Thyroid gland (tissue), 4 donors: ENCODE results near the gene CNTD1. TPM values are rescaled to one million over a fixed set of nuclear protein-coding genes. Genes with fewer than 3 reads are reported as not detected.

Source experiments
- DNase-seq, 2 donors: peaks; one replicate each; pipeline ENCODE4 v3.0.0-alpha.2; 2019
- H3K27ac ChIP-seq, 3 donors: fragments of 200-600 bp; sonication (generic); 1 replicate in 2 of 3; 2 replicates in 1 of 3; pipeline ENCODE4 v1.5.1; 2016 to 2019; ENCODE audit warnings: mild to moderate bottlenecking in 1 of 3, moderate library complexity in 1 of 3
- H3K27me3 ChIP-seq: fragments of 200-600 bp; sonication (generic); one replicate; pipeline ENCODE4 v1.5.1; 2019
- H3K36me3 ChIP-seq, 2 donors: fragments of 200-600 bp; sonication (generic); one replicate each; pipeline ENCODE4 v1.5.1; 2016 to 2019
- H3K4me1 ChIP-seq, 2 donors: fragments of 200-600 bp; sonication (generic); one replicate each; pipeline ENCODE4 v1.5.1; 2017 to 2019
- H3K4me3 ChIP-seq, 3 donors: fragments of 200-600 bp; sonication (generic); replicated peaks in 1 of 3; 1 replicate in 2 of 3; 2 replicates in 1 of 3; pipeline ENCODE4 v1.5.1; 2016; ENCODE audit warnings: mild to moderate bottlenecking in 1 of 3
- H3K9me3 ChIP-seq: fragments of 200-600 bp; sonication (generic); one replicate; pipeline ENCODE4 v1.5.1; 2017
- POLR2A ChIP-seq, 2 donors: fragments of 450-650 bp; IDR thresholded peaks; one replicate each; pipeline ENCODE4 v1.6.1; 2017; ENCODE audit warnings: antibody characterized with exemption in 2 of 2, mild to moderate bottlenecking in 2 of 2, moderate library complexity in 1 of 2
- WGBS, 2 donors: methylation state at CpG; one replicate each; pipeline ENCODE4 v1.1.5; 2017; 5-methylcytosine and 5-hydroxymethylcytosine counted together
- intact Hi-C: fragments of 100-400 bp; cut with DNase I; formaldehyde crosslinking; loops from one replicate; pipeline ENCODE4 v1.15.1; 2023
- total RNA-seq, 4 donors: library from RNA; depleted of rRNA; stranded (reverse); fragments of >200 nt; gene quantifications; one replicate each; pipeline ENCODE4 v1.2.3, GENCODE V29; 2016
- TF ChIP-seq, protein P1 (sequence below), 6 experiments: fragments of 200-600 bp in 3 of 6; fragments of 450-650 bp in 3 of 6; sonication (generic) in 3 of 6; IDR thresholded peaks; one replicate each; pipeline ENCODE4 v1.5.1; 2016 to 2019; ENCODE audit warnings: antibody characterized with exemption in 6 of 6, mild to moderate bottlenecking in 2 of 6, inconsistent platforms in 1 of 6, moderate library complexity in 1 of 6

Gene CNTD1
- total RNA-seq, 4 donors from 2014 or later: 0.27 TPM; not detected in 3

DNA sequence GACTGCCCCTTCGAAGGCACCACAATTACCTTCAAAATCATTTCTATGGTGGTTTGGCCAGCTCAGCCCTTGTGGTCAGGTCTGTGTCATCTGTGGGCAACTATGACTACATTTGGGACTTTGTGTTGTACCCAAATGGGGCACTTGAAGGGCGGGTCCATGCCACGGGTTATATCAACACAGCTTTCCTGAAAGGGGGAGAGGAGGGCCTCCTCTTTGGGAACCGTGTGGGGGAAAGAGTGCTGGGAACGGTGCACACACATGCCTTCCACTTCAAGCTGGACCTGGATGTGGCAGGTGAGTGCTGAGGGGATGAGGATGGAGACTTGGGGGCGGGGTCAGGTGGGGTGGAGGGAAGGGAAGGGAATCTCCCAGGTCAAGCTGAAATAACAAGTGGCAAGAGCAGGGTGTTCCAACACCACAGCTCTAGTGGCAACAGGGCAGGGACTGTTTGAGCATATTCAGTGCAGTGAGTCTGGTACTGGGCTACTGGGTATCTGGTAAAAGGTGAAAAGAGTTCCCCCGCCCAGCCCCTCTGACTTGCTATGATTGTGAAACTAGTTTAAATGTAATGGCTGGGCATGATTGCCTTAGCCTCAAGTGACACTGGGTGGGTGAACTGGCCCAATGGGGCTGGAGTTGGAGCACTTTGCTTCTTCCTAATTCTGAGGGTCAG lies 47.4 kb downstream of the CNTD1 start:
- no peak overlapping the region for H3K4me3 ChIP-seq
- H3K4me1 ChIP-seq: peaks cover 8 to 21% of the 10 kb centered on the region in 2 donors
- H3K9me3 ChIP-seq: no peaks in the 10 kb centered on the region
- H3K36me3 ChIP-seq: peaks cover 13 to 20% of the 10 kb centered on the region in 2 donors
- intact Hi-C loops: loop anchor here (5.0 kb wide), 1 partner anchor 91 kb away; no protein-coding TSS in a partner anchor
- no peak for DNase-seq
- H3K27me3 ChIP-seq: no peaks in the 10 kb centered on the region
- no peak for TF ChIP-seq POLR2A (IDR thresholded peaks at IDR 0.05)
- TF ChIP-seq, protein P1, sequence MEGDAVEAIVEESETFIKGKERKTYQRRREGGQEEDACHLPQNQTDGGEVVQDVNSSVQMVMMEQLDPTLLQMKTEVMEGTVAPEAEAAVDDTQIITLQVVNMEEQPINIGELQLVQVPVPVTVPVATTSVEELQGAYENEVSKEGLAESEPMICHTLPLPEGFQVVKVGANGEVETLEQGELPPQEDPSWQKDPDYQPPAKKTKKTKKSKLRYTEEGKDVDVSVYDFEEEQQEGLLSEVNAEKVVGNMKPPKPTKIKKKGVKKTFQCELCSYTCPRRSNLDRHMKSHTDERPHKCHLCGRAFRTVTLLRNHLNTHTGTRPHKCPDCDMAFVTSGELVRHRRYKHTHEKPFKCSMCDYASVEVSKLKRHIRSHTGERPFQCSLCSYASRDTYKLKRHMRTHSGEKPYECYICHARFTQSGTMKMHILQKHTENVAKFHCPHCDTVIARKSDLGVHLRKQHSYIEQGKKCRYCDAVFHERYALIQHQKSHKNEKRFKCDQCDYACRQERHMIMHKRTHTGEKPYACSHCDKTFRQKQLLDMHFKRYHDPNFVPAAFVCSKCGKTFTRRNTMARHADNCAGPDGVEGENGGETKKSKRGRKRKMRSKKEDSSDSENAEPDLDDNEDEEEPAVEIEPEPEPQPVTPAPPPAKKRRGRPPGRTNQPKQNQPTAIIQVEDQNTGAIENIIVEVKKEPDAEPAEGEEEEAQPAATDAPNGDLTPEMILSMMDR (IDR thresholded peaks at IDR 0.05): no peak
- WGBS, 2 donors: 69 to 77% methylated on average over 6 to 7 of the region's 7 CpGs
- H3K27ac ChIP-seq: no peak overlapping the region

DNA sequence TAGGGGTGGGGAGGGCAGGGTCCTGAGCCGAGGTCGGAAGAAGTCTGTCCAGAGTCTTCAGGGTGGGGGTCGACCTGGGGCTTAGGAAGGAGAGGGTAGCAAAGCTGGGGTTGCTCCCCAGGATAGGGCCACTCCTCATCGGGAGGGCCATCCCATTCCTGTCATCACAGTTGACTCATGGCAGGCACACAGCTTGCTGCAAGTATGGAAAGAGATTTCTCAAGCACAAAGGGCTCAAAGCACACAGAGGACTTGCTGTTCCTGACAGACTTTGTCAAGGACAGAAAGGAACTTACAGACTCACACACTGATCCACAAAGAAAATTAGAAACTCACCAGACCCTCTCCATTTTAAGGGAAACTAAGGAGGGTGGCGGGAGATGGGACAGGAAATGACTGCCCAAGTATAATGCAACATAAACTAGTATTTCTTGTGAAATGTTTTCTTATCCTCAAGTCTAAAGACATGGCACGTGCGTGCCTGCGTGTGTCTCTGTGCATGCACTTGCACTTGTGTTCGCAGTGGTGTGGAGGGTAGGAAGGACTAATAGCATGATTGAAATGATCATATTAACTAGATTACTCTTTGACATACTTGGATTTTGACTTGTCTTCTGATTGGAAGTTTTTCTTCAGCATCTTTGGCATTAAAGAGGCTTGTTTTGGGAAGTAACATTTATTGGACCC lies 48.1 kb downstream of the CNTD1 start:
- H3K4me3 ChIP-seq: no peak overlapping the region
- no peaks in the 10 kb centered on the region for H3K9me3 ChIP-seq
- no peak overlapping the region for H3K27ac ChIP-seq
- TF ChIP-seq POLR2A (IDR thresholded peaks at IDR 0.05): no peak
- TF ChIP-seq, protein P1 (IDR thresholded peaks at IDR 0.05): no peak
- DNase-seq: no peak
- H3K27me3 ChIP-seq: no peaks in the 10 kb centered on the region
- 71 to 76% methylated on average over 9 of the region's 9 CpGs for WGBS, 2 donors
- peaks cover 6 to 14% of the 10 kb centered on the region in 2 donors for H3K36me3 ChIP-seq
- intact Hi-C loops: loop anchor here (5.0 kb wide), 1 partner anchor 91 kb away; no protein-coding TSS in a partner anchor
- H3K4me1 ChIP-seq: peaks cover 8 to 23% of the 10 kb centered on the region in 2 donors

DNA sequence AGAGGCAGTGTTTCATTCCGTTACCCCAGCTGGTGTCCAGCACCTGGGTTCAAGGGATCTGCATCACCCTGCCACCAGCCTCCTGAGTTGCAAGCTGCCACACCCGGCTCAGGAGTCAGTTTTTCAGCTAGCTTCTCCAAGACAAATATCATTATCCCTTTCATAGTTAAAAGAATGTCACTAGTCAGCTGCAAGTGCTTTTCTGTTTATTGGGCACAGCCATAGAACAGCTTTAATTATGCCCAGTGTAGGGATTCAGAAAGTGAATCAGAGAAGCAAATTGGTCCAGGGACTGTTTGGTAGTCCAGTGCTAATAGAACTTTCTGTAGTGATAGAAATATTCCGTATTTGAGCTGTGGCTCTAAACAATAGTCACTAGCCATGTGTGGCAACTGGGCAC lies 49.4 kb downstream of the CNTD1 start:
- H3K36me3 ChIP-seq: peaks cover 0 to 2% of the 10 kb centered on the region in 2 donors

DNA sequence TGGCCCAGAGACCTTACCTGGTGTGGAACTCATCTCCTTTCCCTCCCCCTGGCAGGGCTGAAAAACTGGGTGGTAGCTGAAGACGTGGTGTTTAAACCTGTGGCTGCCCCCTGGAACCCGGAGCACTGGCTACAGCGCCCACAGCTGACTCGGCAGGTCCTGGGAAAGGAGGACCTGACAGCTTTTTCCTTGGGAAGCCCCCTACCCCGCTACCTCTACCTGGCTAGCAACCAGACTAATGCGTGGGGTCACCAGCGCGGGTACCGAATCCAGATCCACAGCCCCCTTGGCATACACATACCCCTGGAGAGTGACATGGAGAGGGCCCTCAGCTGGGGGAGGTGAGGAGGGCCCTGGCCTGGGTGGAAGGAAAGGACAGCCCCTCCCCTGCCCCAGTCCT lies 50.4 kb downstream of the CNTD1 start:
- intact Hi-C loops: loop anchor here (5.0 kb wide), 1 partner anchor 88 kb away; no protein-coding TSS in a partner anchor
- H3K4me1 ChIP-seq: peaks cover 8 to 23% of the 10 kb centered on the region in 2 donors
- no peaks in the 10 kb centered on the region for H3K27me3 ChIP-seq
- H3K36me3 ChIP-seq: no peaks in the 10 kb centered on the region
- TF ChIP-seq, protein P1 (IDR thresholded peaks at IDR 0.05): no peak
- TF ChIP-seq POLR2A (IDR thresholded peaks at IDR 0.05): no peak
- H3K9me3 ChIP-seq: no peaks in the 10 kb centered on the region
- 83% methylated on average over 2 to 9 of the region's 9 CpGs for WGBS, 2 donors
- no peak for DNase-seq
- H3K27ac ChIP-seq: no peak overlapping the region
- H3K4me3 ChIP-seq: no peak overlapping the region

More for the DNA sequence above, 49.4 kb downstream of the CNTD1 start:
- intact Hi-C loops: loop anchor here (5.0 kb wide), 1 partner anchor 89 kb away; no protein-coding TSS in a partner anchor
- WGBS, 2 donors: 87 to 88% methylated on average over 3 of the region's 3 CpGs
- DNase-seq: no peak
- TF ChIP-seq, protein P1 (IDR thresholded peaks at IDR 0.05): no peak
- Histone ChIP-seq H3K4me3 (no peak overlapping the region), H3K4me1 (peaks cover 8 to 23% of the 10 kb centered on the region in 2 donors), H3K27me3 (no peaks in the 10 kb centered on the region), H3K27ac (no peak overlapping the region), H3K9me3 (no peaks in the 10 kb centered on the region)
